Smooth muscle cell (in vitro differentiated cells): ENCODE measurements around the gene MRPL54. TPM values are rescaled to one million over a fixed set of nuclear protein-coding genes. Genes with fewer than 3 reads are reported as not detected.

Experiments
- DNase-seq: peaks from one replicate; lab custom pipeline; 2025; ENCODE audit not compliant: unreplicated experiment; lab: John Stamatoyannopoulos, UW
- H2AFZ ChIP-seq: fragments of 200-600 bp; sonication (generic); 2 replicates; pipeline ENCODE4 v1.6.0; 2016; ENCODE audit warnings: antibody characterized with exemption, low read depth, mild to moderate bottlenecking
- H3F3A ChIP-seq: fragments of 200-600 bp; sonication (generic); 2 replicates; pipeline ENCODE4 v1.6.0; 2017; ENCODE audit warnings: antibody characterized with exemption, low read depth
- H3K27ac ChIP-seq: fragments of 200-600 bp; sonication (generic); 2 replicates; pipeline ENCODE4 v1.5.1; 2016; ENCODE audit warnings: low read depth, mild to moderate bottlenecking
- H3K27me3 ChIP-seq: fragments of 200-600 bp; sonication (generic); 2 replicates; pipeline ENCODE4 v1.6.1; 2016; ENCODE audit warnings: low read depth, mild to moderate bottlenecking
- H3K36me3 ChIP-seq: fragments of 200-600 bp; sonication (generic); 2 replicates; pipeline ENCODE4 v1.5.1; 2016; ENCODE audit warnings: low read depth
- H3K4me1 ChIP-seq: fragments of 200-600 bp; sonication (generic); 2 replicates; pipeline ENCODE4 v1.5.1; 2016; ENCODE audit warnings: low read depth
- H3K4me2 ChIP-seq: fragments of 200-600 bp; sonication (generic); 2 replicates; pipeline ENCODE4 v1.6.0; 2016; ENCODE audit warnings: mild to moderate bottlenecking
- H3K4me3 ChIP-seq: fragments of 200-600 bp; sonication (generic); 2 replicates; pipeline ENCODE4 v1.5.1; 2016; ENCODE audit warnings: mild to moderate bottlenecking
- H3K79me2 ChIP-seq: fragments of 200-600 bp; sonication (generic); 2 replicates; pipeline ENCODE4 v1.6.0; 2016; ENCODE audit warnings: low read depth, mild to moderate bottlenecking
- H3K9ac ChIP-seq: fragments of 200-600 bp; sonication (generic); 2 replicates; pipeline ENCODE4 v1.6.0; 2016; ENCODE audit warnings: low read depth
- H3K9me3 ChIP-seq: fragments of 200-600 bp; sonication (generic); replicated peaks from 2 replicates; pipeline ENCODE4 v1.5.1; 2016; ENCODE audit warnings: low read depth
- H4K20me1 ChIP-seq: fragments of 200-600 bp; sonication (generic); 2 replicates; pipeline ENCODE4 v1.6.0; 2016; ENCODE audit warnings: low read depth
- CTCF ChIP-seq: fragments of 200-600 bp; sonication (generic); IDR thresholded peaks from 2 replicates; pipeline ENCODE4 v1.5.1; 2017; ENCODE audit warnings: borderline replicate concordance, mild to moderate bottlenecking, antibody characterized with exemption; ENCODE audit not compliant: insufficient read depth, poor library complexity, severe bottlenecking
- WGBS: methylation state at CpG from one replicate; pipeline ENCODE4 v1.1.7; 2016; ENCODE audit warnings: low lambda C conversion rate; 5-methylcytosine and 5-hydroxymethylcytosine counted together
- polyA plus RNA-seq: library from polyadenylated mRNA; unstranded; fragments of >200 nt; fragmentation: Nextera tagmentation; extraction: Ambion mirVana; gene quantifications from 2 replicates; pipeline ENCODE4 v1.2.1, GENCODE V29; 2016
- total RNA-seq: library from RNA; depleted of rRNA; stranded (reverse); fragments of >200 nt; gene quantifications from 2 replicates; pipeline ENCODE4 v1.2.3, GENCODE V29; 2014

The MRPL54 gene
- total and polyA plus RNA-seq, 2 experiments from 2014 or later, result 19.5 to 60.8 TPM

- H2AFZ ChIP-seq, result no peak overlapping the region
- no peak for TF ChIP-seq CTCF
- peaks cover 18% of the 10 kb centered on the region for H3K27me3 ChIP-seq
- no peaks in the 10 kb centered on the region for H3K4me1 ChIP-seq
- no peaks in the 10 kb centered on the region for H3F3A ChIP-seq
- H3K4me3 ChIP-seq, result no peak overlapping the region
- no peaks in the 10 kb centered on the region for H3K9me3 ChIP-seq
- H3K27ac ChIP-seq, result no peak overlapping the region
- WGBS, result 94% methylated on average over 20 of the region's 29 CpGs
- no peak overlapping the region for H3K9ac ChIP-seq
- DNase-seq, result no peak
- H3K79me2 ChIP-seq, result no peaks in the 10 kb centered on the region
- no peak overlapping the region for H3K4me2 ChIP-seq
- H3K36me3 ChIP-seq, result no peaks in the 10 kb centered on the region
- no peaks in the 10 kb centered on the region for H4K20me1 ChIP-seq
Measured at GRCh38 chr19:3805859-3806258, 43.4 kb downstream of the MRPL54 start.

- 92% methylated on average over 14 of the region's 19 CpGs for WGBS
- H3K4me2 ChIP-seq, result no peak overlapping the region
Measured at GRCh38 chr19:3807131-3807480, 44.6 kb downstream of the MRPL54 start.

GRCh38 chr19:3807574-3808354 is 45.3 kb downstream of the MRPL54 start:
- Histone ChIP-seq H3F3A (no peaks in the 10 kb centered on the region), H3K36me3 (no peaks in the 10 kb centered on the region), H3K27me3 (no peaks in the 10 kb centered on the region), H3K4me3 (no peak overlapping the region), H3K79me2 (no peaks in the 10 kb centered on the region), H4K20me1 (no peaks in the 10 kb centered on the region), H3K27ac (no peak overlapping the region), H2AFZ (no peak overlapping the region), H3K4me2 (no peak overlapping the region), H3K9me3 (no peaks in the 10 kb centered on the region), H3K9ac (no peak overlapping the region), H3K4me1 (no peaks in the 10 kb centered on the region)
- no peak for TF ChIP-seq CTCF
- no peak for DNase-seq
- 93% methylated on average over 35 of the region's 35 CpGs for WGBS

More at GRCh38 chr19:3807131-3807480, 44.6 kb downstream of the MRPL54 start:
- H3K9me3 ChIP-seq, result no peaks in the 10 kb centered on the region
- H2AFZ ChIP-seq, result no peak overlapping the region
- no peak overlapping the region for H3K9ac ChIP-seq
- H3K79me2 ChIP-seq, result no peaks in the 10 kb centered on the region
- H3K27ac ChIP-seq, result no peak overlapping the region
- H3K36me3 ChIP-seq, result no peaks in the 10 kb centered on the region
- TF ChIP-seq CTCF, result no peak
- no peaks in the 10 kb centered on the region for H3F3A ChIP-seq
- H3K27me3 ChIP-seq, result peaks cover 6% of the 10 kb centered on the region
- H3K4me1 ChIP-seq, result no peaks in the 10 kb centered on the region
- H3K4me3 ChIP-seq, result no peak overlapping the region
- no peaks in the 10 kb centered on the region for H4K20me1 ChIP-seq
- DNase-seq, result no peak
